HepG2 (cell line): ENCODE data around the gene NCS1. TPM values are rescaled to one million over a fixed set of nuclear protein-coding genes. Genes with fewer than 3 reads are reported as not detected.

ENCODE experiments used
- ATAC-seq: fragments of 200-7000 bp; cut with Tn5 transposase; 3 replicates; pipeline ENCODE4 v1.9.1; 2020; ENCODE audit warnings: mild to moderate bottlenecking, moderate library complexity
- BruUV-seq: library from RNA; stranded (reverse); fragments of 400-500 nt; replicated peaks from 2 replicates; lab custom pipeline; 2021; lab: Mats Ljungman, UMichigan
- CTCF ChIA-PET: fragments of 300-600 bp; formaldehyde crosslinking; extraction: SDS; loops from one replicate; lab custom pipeline; 2021; ENCODE audit warnings: low total read pairs, inconsistent platforms, low intra/inter-chr PET ratio; lab: Yijun Ruan, JAX
- POLR2A ChIA-PET: fragments of 350-600 bp; sonication (Branson Sonifier 250); formaldehyde crosslinking; loops from one replicate; lab custom pipeline; 2020; ENCODE audit warnings: antibody characterized with exemption, inconsistent platforms; lab: Yijun Ruan, JAX
- DNase-seq: peaks from one replicate; pipeline ENCODE4 v3.0.0-alpha.2; 2015; ENCODE audit warnings: low spot score
- FAIRE-seq: peaks from 3 replicates; lab custom pipeline; 2011; peaks lifted over from hg19 to GRCh38; lab: Jason Lieb, UNC
- H2AFZ ChIP-seq: one replicate; pipeline ENCODE4 v1.6.1; 2011; ENCODE audit warnings: low read length, inconsistent platforms
- H3K27ac ChIP-seq: fragments of 300-600 bp; 3 replicates; pipeline ENCODE4 v1.8.0; 2011; ENCODE audit warnings: mixed run types, mild to moderate bottlenecking, mixed read lengths, low read length, inconsistent platforms; ENCODE audit not compliant: insufficient read depth; ENCODE audit errors: extremely low read length
- H3K27me3 ChIP-seq, 2 experiments: fragments of 200-600 bp in 1 of 2; 2 replicates in 1 of 2; 3 replicates in 1 of 2; pipeline versions ENCODE4 v1.6.0 to v1.8.0; 2011; ENCODE audit warnings: low read length in 2 of 2, mild to moderate bottlenecking in 2 of 2, moderate library complexity in 2 of 2, inconsistent platforms in 1 of 2; ENCODE audit not compliant: insufficient read depth in 2 of 2, control insufficient read depth in 1 of 2
- H3K36me3 ChIP-seq, 2 experiments: fragments of 200-600 bp in 1 of 2; replicated peaks in 1 of 2; 2 replicates in 1 of 2; 3 replicates in 1 of 2; pipeline versions ENCODE4 v1.5.1 to v1.8.0; 2011; ENCODE audit warnings: low read length in 2 of 2, inconsistent platforms in 1 of 2; ENCODE audit not compliant: insufficient read depth in 2 of 2, control insufficient read depth in 1 of 2
- H3K4me1 ChIP-seq: 2 replicates; pipeline ENCODE4 v1.5.1; 2012; ENCODE audit warnings: low read length, inconsistent platforms; ENCODE audit not compliant: insufficient read depth
- H3K4me2 ChIP-seq: 2 replicates; pipeline ENCODE4 v1.6.0; 2011; ENCODE audit warnings: low read depth, low read length, inconsistent platforms
- H3K4me3 ChIP-seq, 3 experiments: fragments of 200-600 bp in 1 of 3; sonication (generic), shearing (Covaris generic) in 1 of 3; replicated peaks in 1 of 3; 2 replicates each; pipeline ENCODE4 v1.5.1; 2011 to 2016; ENCODE audit warnings: low read length in 3 of 3, inconsistent platforms in 2 of 3, low read depth in 2 of 3, mild to moderate bottlenecking in 2 of 3, control low read depth in 1 of 3, mixed read lengths in 1 of 3; ENCODE audit not compliant: insufficient read depth in 1 of 3
- H3K79me2 ChIP-seq: one replicate; pipeline ENCODE4 v1.6.1; 2011; ENCODE audit warnings: low read length, inconsistent platforms; ENCODE audit not compliant: insufficient read depth
- H3K9ac ChIP-seq: 2 replicates; pipeline ENCODE4 v1.6.0; 2011; ENCODE audit warnings: mild to moderate bottlenecking, low read depth, low read length, inconsistent platforms; ENCODE audit not compliant: insufficient read depth
- H3K9me3 ChIP-seq: 2 replicates; pipeline ENCODE4 v1.5.1; 2012; ENCODE audit warnings: mild to moderate bottlenecking, low read length
- H4K20me1 ChIP-seq: 2 replicates; pipeline ENCODE4 v1.6.0; 2011; ENCODE audit warnings: inconsistent platforms, mild to moderate bottlenecking, low read length, moderate library complexity; ENCODE audit not compliant: insufficient read depth
- ARNT2 ChIP-seq: sonication (generic); formaldehyde crosslinking; IDR thresholded peaks from 2 replicates; pipeline ENCODE4 v1.8.0; 2022; ENCODE audit warnings: mild to moderate bottlenecking, low read depth, missing genetic modification reagents, moderate library complexity
- HDAC6 ChIP-seq: fragments of 200-600 bp; sonication (generic); IDR thresholded peaks from 2 replicates; pipeline ENCODE4 v1.7.0; 2017; ENCODE audit warnings: mild to moderate bottlenecking, antibody characterized with exemption, low read length, low read depth
- MXD4 ChIP-seq: IDR thresholded peaks from 2 replicates; pipeline ENCODE4 v1.6.1; 2016; ENCODE audit warnings: mild to moderate bottlenecking, missing biosample characterization, missing genetic modification reagents
- SMYD3 ChIP-seq: sonication (generic); formaldehyde crosslinking; IDR thresholded peaks from 2 replicates; pipeline ENCODE4 v1.8.1; 2023; ENCODE audit warnings: mild to moderate bottlenecking, missing genetic modification reagents
- TEAD2 ChIP-seq: sonication (generic); formaldehyde crosslinking; IDR thresholded peaks from 2 replicates; pipeline ENCODE4 v1.9.0; 2021; ENCODE audit warnings: missing genetic modification reagents
- ZNF83 ChIP-seq: sonication (generic); formaldehyde crosslinking; IDR thresholded peaks from 2 replicates; pipeline ENCODE4 v1.4.0; 2020; ENCODE audit warnings: missing genetic modification reagents, mild to moderate bottlenecking, borderline replicate concordance
- WGBS: methylation state at CpG from one replicate; pipeline ENCODE4 v1.1.6; 2017; ENCODE audit warnings: low lambda C conversion rate; 5-methylcytosine and 5-hydroxymethylcytosine counted together
- in situ Hi-C: cut with HindIII; loops from 2 replicates; pipeline ENCODE4 v1.10.0; 2017; ENCODE audit warnings: low pct_unique_long_range_greater_than_20kb; ENCODE audit not compliant: extremely low pct_ligation_motif_present
- intact Hi-C: fragments of 100-400 bp; cut with micrococcal nuclease; formaldehyde crosslinking; loops from one replicate; pipeline ENCODE4 v1.10.0; 2022; ENCODE audit not compliant: unreplicated experiment
- polyA plus RNA-seq, 8 experiments: library from polyadenylated mRNA; depleted of rRNA in 3 of 8; stranded (reverse) in 7 of 8; unstranded in 1 of 8; fragments of >200 nt; fragmentation: Illumina TruSeq in 4 of 8; extraction: Trizol in 4 of 8; gene quantifications; 2 replicates each; pipeline versions ENCODE4 v1.2.1 to v1.2.3, GENCODE V29; 2011 to 2016; ENCODE audit warnings: low read depth in 4 of 8, missing spikeins in 1 of 8, mixed read lengths in 1 of 8; ENCODE audit not compliant: insufficient read depth in 1 of 8
- total RNA-seq, 5 experiments: library from RNA; depleted of rRNA; stranded (reverse); fragments of >200 nt; fragmentation: Illumina TruSeq; extraction: Trizol; gene quantifications; 2 replicates each; pipeline ENCODE4 v1.2.3, GENCODE V29; 2016; ENCODE audit warnings: low read depth in 1 of 5
- TF ChIP-seq, protein P1 (sequence below): sonication (generic); formaldehyde crosslinking; IDR thresholded peaks from 2 replicates; pipeline ENCODE4 v1.5.0; 2020; ENCODE audit warnings: mild to moderate bottlenecking, missing genetic modification reagents

Gene NCS1
- total and polyA plus RNA-seq, 2 of the 13 experiments (the other 11 are each of a cell fraction or from before 2014, with no cell fraction given) = 4.7 to 6.1 TPM

DNA sequence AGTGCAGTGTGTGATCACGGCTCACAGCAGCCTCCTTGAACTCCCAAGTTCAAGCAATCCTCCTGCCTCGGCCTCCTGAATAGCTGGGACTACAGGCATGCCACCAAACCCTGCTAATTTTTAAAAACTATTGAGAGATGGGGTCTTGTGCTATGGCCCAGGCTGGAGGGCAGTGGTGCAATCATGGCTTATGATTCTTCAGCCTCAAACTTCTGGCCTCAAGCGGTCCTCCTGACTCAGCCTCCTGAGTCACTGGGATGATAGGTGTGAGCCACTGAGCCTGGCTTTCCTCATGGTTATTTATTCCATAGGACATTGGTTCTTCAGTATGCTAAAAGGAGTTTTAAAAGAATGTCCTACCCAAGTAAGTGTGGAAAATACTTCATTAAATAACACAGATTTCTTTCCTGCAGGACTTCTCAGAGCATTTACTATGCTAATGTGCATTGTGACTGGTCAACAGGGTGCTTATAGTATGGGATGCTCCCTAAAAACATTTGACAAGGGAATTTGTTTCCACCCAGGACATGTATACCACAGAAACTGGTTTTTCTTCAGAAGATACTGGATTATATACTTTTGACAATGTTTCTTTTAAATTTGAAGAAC is 11.2 kb upstream of the NCS1 start:
- Histone ChIP-seq H3K4me1 (peaks cover 38% of the 10 kb centered on the region), H3K36me3 (no peaks in the 10 kb centered on the region), H2AFZ (no peak overlapping the region), H3K9me3 (no peaks in the 10 kb centered on the region), H3K4me3 (no peak overlapping the region), H3K27ac (no peak overlapping the region), H4K20me1 (no peaks in the 10 kb centered on the region), H3K79me2 (no peaks in the 10 kb centered on the region), H3K27me3 (peaks cover 0 to 2% of the 10 kb centered on the region in 2 experiments; a peak in 2 of 5 replicates), H3K9ac (no peak overlapping the region), H3K4me2 (no peak overlapping the region)
- ChIA-PET CTCF (no interaction called here), POLR2A (no interaction called here)
- no peak for ATAC-seq
- no TSS peak for BruUV-seq
- intact Hi-C loops = loop anchor here (1.0 kb wide), 1 partner anchor 15 kb away; no protein-coding TSS in a partner anchor
- TF ChIP-seq MXD4 (no peak), ZNF83 (CRISPR knock-in tag) (no peak), ARNT2 (CRISPR knock-in tag) (no peak), TEAD2 (CRISPR knock-in tag) (no peak), SMYD3 (CRISPR knock-in tag) (no peak), HDAC6 (no peak)
- TF ChIP-seq, protein P1, sequence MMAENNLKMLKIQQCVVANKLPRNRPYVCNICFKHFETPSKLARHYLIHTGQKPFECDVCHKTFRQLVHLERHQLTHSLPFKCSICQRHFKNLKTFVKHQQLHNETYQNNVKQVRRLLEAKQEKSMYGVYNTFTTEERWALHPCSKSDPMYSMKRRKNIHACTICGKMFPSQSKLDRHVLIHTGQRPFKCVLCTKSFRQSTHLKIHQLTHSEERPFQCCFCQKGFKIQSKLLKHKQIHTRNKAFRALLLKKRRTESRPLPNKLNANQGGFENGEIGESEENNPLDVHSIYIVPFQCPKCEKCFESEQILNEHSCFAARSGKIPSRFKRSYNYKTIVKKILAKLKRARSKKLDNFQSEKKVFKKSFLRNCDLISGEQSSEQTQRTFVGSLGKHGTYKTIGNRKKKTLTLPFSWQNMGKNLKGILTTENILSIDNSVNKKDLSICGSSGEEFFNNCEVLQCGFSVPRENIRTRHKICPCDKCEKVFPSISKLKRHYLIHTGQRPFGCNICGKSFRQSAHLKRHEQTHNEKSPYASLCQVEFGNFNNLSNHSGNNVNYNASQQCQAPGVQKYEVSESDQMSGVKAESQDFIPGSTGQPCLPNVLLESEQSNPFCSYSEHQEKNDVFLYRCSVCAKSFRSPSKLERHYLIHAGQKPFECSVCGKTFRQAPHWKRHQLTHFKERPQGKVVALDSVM (CRISPR knock-in tag) = peak; percentile 56
- no peak for FAIRE-seq
- no peak for DNase-seq
- WGBS = 75% methylated on average over 3 of the region's 3 CpGs
- in situ Hi-C loops = no loop called here
